HAP-1 (cell line): ENCODE results near the gene ZFC3H1.

Experiments
- DNase-seq, 2 experiments: peaks; one replicate each; pipeline ENCODE4 v3.0.0-alpha.2; 2016 to 2020; ENCODE audit warnings: low spot score in 2 of 2
- H3K27me3 ChIP-seq: fragments of 250-450 bp; sonication (Bioruptor Pico); 2 replicates; pipeline ENCODE4 v1.5.1; 2020; ENCODE audit warnings: low read depth, mild to moderate bottlenecking, moderate library complexity
- H3K36me3 ChIP-seq: fragments of 250-450 bp; sonication (Bioruptor Pico); replicated peaks from 2 replicates; pipeline ENCODE4 v1.5.1; 2020; ENCODE audit warnings: mild to moderate bottlenecking
- H3K4me1 ChIP-seq: fragments of 250-450 bp; sonication (Bioruptor Pico); 2 replicates; pipeline ENCODE4 v1.5.1; 2020; ENCODE audit warnings: mild to moderate bottlenecking
- H3K4me3 ChIP-seq: fragments of 250-450 bp; sonication (Bioruptor Pico); 2 replicates; pipeline ENCODE4 v1.5.1; 2020; ENCODE audit warnings: mild to moderate bottlenecking, moderate library complexity
- H3K9me3 ChIP-seq: fragments of 250-450 bp; sonication (Bioruptor Pico); 2 replicates; pipeline ENCODE4 v1.5.1; 2020; ENCODE audit warnings: mild to moderate bottlenecking, moderate library complexity
- in situ Hi-C: fragments of 300-500 bp; cut with MboI; formaldehyde crosslinking; loops from 3 replicates; pipeline ENCODE4 v1.14.3; 2020; ENCODE audit warnings: low sequenced_read_pairs, inconsistent platforms, mixed read lengths

The ZFC3H1 gene

GRCh38 chr12:71602761-71603577 is 60.7 kb downstream of the ZFC3H1 start:
- H3K36me3 ChIP-seq = peaks cover 6% of the 10 kb centered on the region

GRCh38 chr12:71601546-71601945 is 62.1 kb downstream of the ZFC3H1 start:
- no peaks in the 10 kb centered on the region for H3K9me3 ChIP-seq
- H3K27me3 ChIP-seq = no peaks in the 10 kb centered on the region; the same call in 1 of the 2 replicates
- no peak for DNase-seq
- in situ Hi-C loops = no loop called here
- H3K4me1 ChIP-seq = no peaks in the 10 kb centered on the region; the same call in 1 of the 2 replicates
- H3K36me3 ChIP-seq = no peaks in the 10 kb centered on the region; the same call in 1 of the 2 replicates
- no peak overlapping the region for H3K4me3 ChIP-seq

More at GRCh38 chr12:71602761-71603577, 60.7 kb downstream of the ZFC3H1 start:
- in situ Hi-C loops = no loop called here
- no peak for DNase-seq
- no peaks in the 10 kb centered on the region; the same call in 1 of the 2 replicates for H3K4me1 ChIP-seq
- H3K4me3 ChIP-seq = no peak overlapping the region
- H3K9me3 ChIP-seq = no peaks in the 10 kb centered on the region
- no peaks in the 10 kb centered on the region; the same call in 1 of the 2 replicates for H3K27me3 ChIP-seq

- Histone ChIP-seq H3K27me3 (peaks cover 3% of the 10 kb centered on the region), H3K4me1 (no peaks in the 10 kb centered on the region; the same call in 1 of the 2 replicates), H3K9me3 (no peaks in the 10 kb centered on the region), H3K36me3 (no peaks in the 10 kb centered on the region), H3K4me3 (no peak overlapping the region)
- in situ Hi-C loops = no loop called here
- DNase-seq = no peak
Measured at GRCh38 chr12:71599210-71599609, 64.4 kb downstream of the ZFC3H1 start.

- no peaks in the 10 kb centered on the region for H3K9me3 ChIP-seq
- H3K27me3 ChIP-seq = peaks cover 5% of the 10 kb centered on the region
- in situ Hi-C loops = no loop called here
- H3K4me3 ChIP-seq = no peak overlapping the region
- no peaks in the 10 kb centered on the region for H3K36me3 ChIP-seq
- H3K4me1 ChIP-seq = no peaks in the 10 kb centered on the region
- DNase-seq = peak in 1 of 2 experiments; percentile 49
Measured at GRCh38 chr12:71594214-71594948, 69.3 kb downstream of the ZFC3H1 start.

GRCh38 chr12:71592841-71593240 is 70.8 kb downstream of the ZFC3H1 start:
- in situ Hi-C loops = no loop called here
- Histone ChIP-seq H3K4me1 (no peaks in the 10 kb centered on the region), H3K27me3 (peaks cover 5% of the 10 kb centered on the region; the same call in 1 of the 2 replicates), H3K36me3 (no peaks in the 10 kb centered on the region), H3K9me3 (no peaks in the 10 kb centered on the region), H3K4me3 (no peak overlapping the region)
- no peak for DNase-seq

GRCh38 chr12:71591601-71592000 is 72.0 kb downstream of the ZFC3H1 start:
- H3K4me3 ChIP-seq = no peak overlapping the region
- H3K9me3 ChIP-seq = no peaks in the 10 kb centered on the region
- H3K27me3 ChIP-seq = peaks cover 5% of the 10 kb centered on the region; the same call in 1 of the 2 replicates
- in situ Hi-C loops = no loop called here
- no peak for DNase-seq
- no peaks in the 10 kb centered on the region for H3K36me3 ChIP-seq
- no peaks in the 10 kb centered on the region for H3K4me1 ChIP-seq

GRCh38 chr12:71589478-71589881 is 74.2 kb downstream of the ZFC3H1 start:
- Histone ChIP-seq H3K9me3 (no peaks in the 10 kb centered on the region), H3K27me3 (peaks cover 6% of the 10 kb centered on the region; the same call in 1 of the 2 replicates), H3K4me1 (no peaks in the 10 kb centered on the region), H3K36me3 (no peaks in the 10 kb centered on the region), H3K4me3 (no peak overlapping the region)
- in situ Hi-C loops = no loop called here
- no peak for DNase-seq

GRCh38 chr12:71587012-71587411 is 76.6 kb downstream of the ZFC3H1 start:
- no peak overlapping the region for H3K4me3 ChIP-seq
- in situ Hi-C loops = no loop called here
- no peaks in the 10 kb centered on the region for H3K36me3 ChIP-seq
- H3K27me3 ChIP-seq = peaks cover 4% of the 10 kb centered on the region; the same call in 1 of the 2 replicates
- no peaks in the 10 kb centered on the region for H3K4me1 ChIP-seq
- H3K9me3 ChIP-seq = no peaks in the 10 kb centered on the region
- DNase-seq = no peak

- DNase-seq = no peak
- no peaks in the 10 kb centered on the region for H3K36me3 ChIP-seq
- in situ Hi-C loops = no loop called here
Measured at GRCh38 chr12:71585218-71585617, 78.4 kb downstream of the ZFC3H1 start.

GRCh38 chr12:71584356-71584755 is 79.3 kb downstream of the ZFC3H1 start:
- no peak overlapping the region for H3K4me3 ChIP-seq
- no peaks in the 10 kb centered on the region for H3K36me3 ChIP-seq
- H3K9me3 ChIP-seq = no peaks in the 10 kb centered on the region
- no peaks in the 10 kb centered on the region for H3K4me1 ChIP-seq
- peaks cover 4% of the 10 kb centered on the region; the same call in 1 of the 2 replicates for H3K27me3 ChIP-seq
- DNase-seq = no peak
- in situ Hi-C loops = no loop called here

More at GRCh38 chr12:71585218-71585617, 78.4 kb downstream of the ZFC3H1 start:
- Histone ChIP-seq H3K4me1 (no peaks in the 10 kb centered on the region), H3K4me3 (no peak overlapping the region), H3K27me3 (peaks cover 4% of the 10 kb centered on the region; the same call in 1 of the 2 replicates), H3K9me3 (no peaks in the 10 kb centered on the region)

- no peaks in the 10 kb centered on the region for H3K4me1 ChIP-seq
- peaks cover 8% of the 10 kb centered on the region; the same call in 1 of the 2 replicates for H3K27me3 ChIP-seq
- no peaks in the 10 kb centered on the region for H3K9me3 ChIP-seq
- in situ Hi-C loops = no loop called here
- no peaks in the 10 kb centered on the region for H3K36me3 ChIP-seq
- no peak overlapping the region for H3K4me3 ChIP-seq
- no peak for DNase-seq
Measured at GRCh38 chr12:71582925-71583324, 80.7 kb downstream of the ZFC3H1 start.

GRCh38 chr12:71581206-71581605 is 82.4 kb downstream of the ZFC3H1 start:
- DNase-seq = no peak
- no peaks in the 10 kb centered on the region for H3K36me3 ChIP-seq
- H3K27me3 ChIP-seq = peaks cover 8% of the 10 kb centered on the region; the same call in 1 of the 2 replicates
- in situ Hi-C loops = no loop called here
- H3K9me3 ChIP-seq = no peaks in the 10 kb centered on the region
- no peak overlapping the region for H3K4me3 ChIP-seq
- H3K4me1 ChIP-seq = no peaks in the 10 kb centered on the region

- no peak overlapping the region for H3K4me3 ChIP-seq
- no peaks in the 10 kb centered on the region for H3K36me3 ChIP-seq
- H3K9me3 ChIP-seq = no peaks in the 10 kb centered on the region
- H3K27me3 ChIP-seq = peaks cover 3% of the 10 kb centered on the region; the same call in 1 of the 2 replicates
- DNase-seq = no peak
- in situ Hi-C loops = no loop called here
- no peaks in the 10 kb centered on the region for H3K4me1 ChIP-seq
Measured at GRCh38 chr12:71578694-71579258, 84.9 kb downstream of the ZFC3H1 start.
